Inflammatory macrophage treated with lipopolysaccharide for 4 hours (primary cell): ENCODE measurements around the gene UQCC2.

Source experiments
- DNase-seq: peaks from one replicate; pipeline ENCODE4 v3.0.0-alpha.2; 2020

UQCC2 gene

GRCh38 chr6:33705268-33705885 is 6.1 kb downstream of the UQCC2 start:
- DNase-seq = no peak

- DNase-seq = no peak
Measured at GRCh38 chr6:33704215-33705066, 7.1 kb downstream of the UQCC2 start.

GRCh38 chr6:33702345-33702977 is 9.0 kb downstream of the UQCC2 start:
- DNase-seq = peak; percentile 69

- peak; percentile 54 for DNase-seq
Measured at GRCh38 chr6:33700391-33701050, 11.0 kb downstream of the UQCC2 start.

GRCh38 chr6:33699739-33700138 is 11.8 kb downstream of the UQCC2 start:
- no peak for DNase-seq

- DNase-seq = no peak
Measured at GRCh38 chr6:33699131-33699530, 12.4 kb downstream of the UQCC2 start.

- DNase-seq = no peak
Measured at GRCh38 chr6:33698494-33698893, 13.0 kb downstream of the UQCC2 start.

GRCh38 chr6:33697845-33698244 is 13.7 kb downstream of the UQCC2 start:
- DNase-seq = no peak

GRCh38 chr6:33696548-33697518 is 14.7 kb downstream of the UQCC2 start:
- no peak for DNase-seq

GRCh38 chr6:33696076-33696475 is 15.4 kb downstream of the UQCC2 start:
- DNase-seq = no peak

GRCh38 chr6:33695451-33695887 is 16.0 kb downstream of the UQCC2 start:
- no peak for DNase-seq

GRCh38 chr6:33694977-33695376 is 16.5 kb downstream of the UQCC2 start:
- DNase-seq = no peak

GRCh38 chr6:33694401-33694931 is 17.0 kb downstream of the UQCC2 start:
- DNase-seq = no peak

GRCh38 chr6:33693186-33694105 is 18.1 kb downstream of the UQCC2 start:
- no peak for DNase-seq

- peak; percentile 39 for DNase-seq
Measured at GRCh38 chr6:33692760-33693158, 18.7 kb downstream of the UQCC2 start.

GRCh38 chr6:33692078-33692759 is 19.3 kb downstream of the UQCC2 start:
- no peak for DNase-seq

- DNase-seq = no peak
Measured at GRCh38 chr6:33691456-33692077, 19.9 kb downstream of the UQCC2 start.

GRCh38 chr6:33690766-33691165 is 20.7 kb downstream of the UQCC2 start:
- DNase-seq = no peak

- DNase-seq = no peak
Measured at GRCh38 chr6:33689879-33690278, 21.6 kb downstream of the UQCC2 start.

GRCh38 chr6:33689148-33689494 is 22.4 kb downstream of the UQCC2 start:
- DNase-seq = no peak
